Measurements from ENCODE around the gene FUBP1. TPM values are rescaled to one million over a fixed set of nuclear protein-coding genes. Genes with fewer than 3 reads are reported as not detected.
A peak's percentile ranks its signal among the peaks of the same experiment; 100 is the strongest.

Gene FUBP1
- total and polyA plus RNA-seq, 2 of the 8 experiments (the other 6 are each of a cell fraction or from before 2014, with no cell fraction given) = 184 to 201 TPM

GRCh38 chr1:78003882-78004718 is 25.2 kb upstream of the FUBP1 start (continued):
- TF ChIP-seq ATF2 (IDR thresholded peaks at IDR 0.05; ENCODE audit: low read length) = peak; percentile 76; the same call in 1 of the 2 replicates
- 0 out of 2 replicates have a peak, but pooled peaks have one; percentile 20 for TF ChIP-seq JUND (IDR thresholded peaks at IDR 0.05; ENCODE audit: low read length)
- peak; percentile 10; the same call in 1 of the 2 replicates for TF ChIP-seq NRF1 (IDR thresholded peaks at IDR 0.05; ENCODE audit: low read depth, low read length)
- peak; percentile 37; the same call in 1 of the 2 replicates for TF ChIP-seq SP1 (IDR thresholded peaks at IDR 0.05; ENCODE audit: low read depth, low read length)
- peak; percentile 97 for TF ChIP-seq GTF2F1 (IDR thresholded peaks at IDR 0.05; ENCODE audit: borderline replicate concordance, low read depth, low read length)
- no peak for TF ChIP-seq ATF3 (IDR thresholded peaks at IDR 0.05; ENCODE audit: insufficient read depth, low read depth, low read length)
- peak; percentile 68; the same call in 1 of the 2 replicates for TF ChIP-seq POLR2AphosphoS5 (IDR thresholded peaks at IDR 0.05; ENCODE audit: low read depth, low read length)
- no peak for TF ChIP-seq USF2 (IDR thresholded peaks at IDR 0.05; ENCODE audit: low read length)

Data from H1 (cell line).